GM18870 (cell line): ENCODE measurements around the gene CA10.

Experiments used
- ATAC-seq: cut with Tn5 transposase; IDR thresholded peaks from one replicate; pipeline ENCODE4 v1.9.1; 2021; ENCODE audit warnings: moderate library complexity; ENCODE audit not compliant: unreplicated experiment

The CA10 gene

GRCh38 chr17:51778842-51779241 lies 379.7 kb downstream of the CA10 start:
- no peak for ATAC-seq

GRCh38 chr17:51770027-51770759 lies 388.3 kb downstream of the CA10 start:
- ATAC-seq = no peak

- no peak for ATAC-seq
These were observed 389.3 kb downstream of the CA10 start for GRCh38 chr17:51769231-51769630.

GRCh38 chr17:51768706-51769105 lies 389.8 kb downstream of the CA10 start:
- no peak for ATAC-seq

- no peak for ATAC-seq
These were observed 391.2 kb downstream of the CA10 start for GRCh38 chr17:51767287-51767686.

- no peak for ATAC-seq
These were observed 393.0 kb downstream of the CA10 start for GRCh38 chr17:51765282-51766135.

GRCh38 chr17:51764387-51764971 lies 394.0 kb downstream of the CA10 start:
- peak; percentile 94 for ATAC-seq

GRCh38 chr17:51763058-51763457 lies 395.5 kb downstream of the CA10 start:
- ATAC-seq = no peak

- no peak for ATAC-seq
These were observed 397.4 kb downstream of the CA10 start for GRCh38 chr17:51761105-51761504.

- no peak for ATAC-seq
These were observed 399.3 kb downstream of the CA10 start for GRCh38 chr17:51759260-51759659.

GRCh38 chr17:51751072-51751471 lies 407.4 kb downstream of the CA10 start:
- no peak for ATAC-seq

GRCh38 chr17:51748749-51749604 lies 409.5 kb downstream of the CA10 start:
- no peak for ATAC-seq

GRCh38 chr17:51746421-51746820 lies 412.1 kb downstream of the CA10 start:
- no peak for ATAC-seq

- no peak for ATAC-seq
These were observed 412.5 kb downstream of the CA10 start for GRCh38 chr17:51745993-51746392.

- ATAC-seq = no peak
These were observed 415.0 kb downstream of the CA10 start for GRCh38 chr17:51743477-51743876.

- no peak for ATAC-seq
These were observed 415.9 kb downstream of the CA10 start for GRCh38 chr17:51742571-51742970.

- no peak for ATAC-seq
These were observed 417.1 kb downstream of the CA10 start for GRCh38 chr17:51741458-51741857.

GRCh38 chr17:51740531-51740930 lies 418.0 kb downstream of the CA10 start:
- ATAC-seq = no peak

GRCh38 chr17:51739245-51739886 lies 419.1 kb downstream of the CA10 start:
- ATAC-seq = no peak

- no peak for ATAC-seq
These were observed 422.2 kb downstream of the CA10 start for GRCh38 chr17:51736356-51736755.
